ENCODE data around the gene GMNN. TPM values are rescaled to one million over a fixed set of nuclear protein-coding genes. Genes with fewer than 3 reads are reported as not detected.

GMNN gene
- total RNA-seq, 2 donors from 2014 or later, result 83.8 to 95.8 TPM

GRCh38 chr6:24825130-24825630 is 50.4 kb downstream of the GMNN start:
- intact Hi-C loops (cut with DNase I), result no loop called here
- H3K27me3 ChIP-seq, result no peaks in the 10 kb centered on the region

GRCh38 chr6:24827162-24827561 is 52.4 kb downstream of the GMNN start:
- no peak for DNase-seq
- H3K4me3 ChIP-seq, result no peak overlapping the region
- no peak overlapping the region for H3K9ac ChIP-seq (ENCODE audit: low read depth in 2 of 2, low read length in 2 of 2)
- H3K4me1 ChIP-seq, result no peaks in the 10 kb centered on the region
- H3K27ac ChIP-seq, result no peak overlapping the region
- no peaks in the 10 kb centered on the region for H3K27me3 ChIP-seq
- no peak for TF ChIP-seq CTCF (IDR thresholded peaks at IDR 0.05)
- intact Hi-C loops (cut with DNase I), result no loop called here
- no peaks in the 10 kb centered on the region for H3K36me3 ChIP-seq
- no peaks in the 10 kb centered on the region for H3K9me3 ChIP-seq

More at GRCh38 chr6:24825130-24825630, 50.4 kb downstream of the GMNN start:
- no peak for DNase-seq
- H3K4me1 ChIP-seq, result no peaks in the 10 kb centered on the region
- TF ChIP-seq CTCF (IDR thresholded peaks at IDR 0.05), result no peak
- H3K27ac ChIP-seq, result no peak overlapping the region
- H3K9ac ChIP-seq (ENCODE audit: low read depth in 2 of 2, low read length in 2 of 2), result no peak overlapping the region
- H3K4me3 ChIP-seq, result no peak overlapping the region
- no peaks in the 10 kb centered on the region for H3K36me3 ChIP-seq
- no peaks in the 10 kb centered on the region for H3K9me3 ChIP-seq

- no peak overlapping the region for H3K4me3 ChIP-seq
- H3K27me3 ChIP-seq, result no peaks in the 10 kb centered on the region
- no peaks in the 10 kb centered on the region for H3K36me3 ChIP-seq
- no peak for TF ChIP-seq CTCF (IDR thresholded peaks at IDR 0.05)
- intact Hi-C loops (cut with DNase I), result no loop called here
- no peak overlapping the region for H3K27ac ChIP-seq
- DNase-seq, result no peak
- no peaks in the 10 kb centered on the region for H3K9me3 ChIP-seq
- no peak overlapping the region for H3K9ac ChIP-seq (ENCODE audit: low read depth in 2 of 2, low read length in 2 of 2)
- no peaks in the 10 kb centered on the region for H3K4me1 ChIP-seq
Measured at GRCh38 chr6:24827970-24828369, 53.2 kb downstream of the GMNN start.

GRCh38 chr6:24829657-24830056 is 54.9 kb downstream of the GMNN start:
- Histone ChIP-seq H3K9ac (ENCODE audit: low read depth in 2 of 2, low read length in 2 of 2) (no peak overlapping the region), H3K9me3 (no peaks in the 10 kb centered on the region), H3K36me3 (no peaks in the 10 kb centered on the region), H3K27me3 (no peaks in the 10 kb centered on the region), H3K27ac (no peak overlapping the region), H3K4me1 (no peaks in the 10 kb centered on the region), H3K4me3 (no peak overlapping the region)
- TF ChIP-seq CTCF (IDR thresholded peaks at IDR 0.05), result no peak
- intact Hi-C loops (cut with DNase I), result no loop called here
- DNase-seq, result no peak

GRCh38 chr6:24831771-24832716 is 57.3 kb downstream of the GMNN start:
- Histone ChIP-seq H3K9ac (ENCODE audit: low read depth in 2 of 2, low read length in 2 of 2) (no peak overlapping the region), H3K27ac (no peak overlapping the region), H3K9me3 (no peaks in the 10 kb centered on the region)

More at GRCh38 chr6:24831771-24832716, 57.3 kb downstream of the GMNN start:
- H3K36me3 ChIP-seq, result no peaks in the 10 kb centered on the region
- intact Hi-C loops (cut with DNase I), result no loop called here
- no peak for TF ChIP-seq CTCF (IDR thresholded peaks at IDR 0.05)
- no peaks in the 10 kb centered on the region for H3K4me1 ChIP-seq
- H3K4me3 ChIP-seq, result no peak overlapping the region
- H3K27me3 ChIP-seq, result no peaks in the 10 kb centered on the region
- DNase-seq, result no peak
